GM12873 (cell line): Measurements from ENCODE around the gene LMAN2.

Experiments
- TF ChIP-seq, protein P1 (sequence below): IDR thresholded peaks from 2 replicates; pipeline ENCODE4 v1.5.1; 2012; ENCODE audit warnings: low read depth, mild to moderate bottlenecking, moderate library complexity, low read length, control low read depth; ENCODE audit not compliant: insufficient read depth; ENCODE audit errors: missing control alignments

LMAN2 gene

DNA sequence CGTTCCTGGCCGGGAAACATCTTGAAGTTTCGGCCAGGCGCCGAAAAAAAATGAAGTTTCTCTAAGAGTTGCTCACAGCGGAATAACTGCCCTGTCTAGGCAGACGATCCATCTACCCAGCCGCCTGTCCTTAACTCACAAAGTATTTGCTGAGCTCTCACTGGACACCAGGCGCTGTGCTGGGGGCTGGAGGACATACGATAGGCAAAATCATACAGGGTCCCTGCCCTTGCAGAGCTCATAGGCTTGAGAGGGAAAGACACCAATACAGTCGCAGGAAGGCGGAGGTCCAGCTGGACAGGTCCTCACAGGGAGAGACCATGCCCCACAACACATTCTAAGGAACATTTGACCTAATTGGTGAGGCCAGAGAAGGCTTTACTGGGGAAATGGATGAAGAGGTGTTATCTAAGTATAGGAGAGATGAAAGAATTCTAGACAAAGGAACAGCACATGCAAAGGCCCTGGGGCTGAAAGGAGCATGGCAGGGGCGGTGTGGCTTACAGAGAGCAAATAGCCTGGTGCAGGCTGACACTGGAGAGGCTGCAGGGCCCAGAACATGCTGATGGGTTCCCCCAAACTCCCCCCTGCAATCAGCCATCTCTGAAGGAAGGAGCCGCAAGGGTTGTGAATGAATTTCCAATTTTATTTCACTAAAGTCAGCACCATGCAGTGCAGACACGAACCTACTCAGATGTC, 37.8 kb downstream of the LMAN2 start:
- TF ChIP-seq, protein P1, sequence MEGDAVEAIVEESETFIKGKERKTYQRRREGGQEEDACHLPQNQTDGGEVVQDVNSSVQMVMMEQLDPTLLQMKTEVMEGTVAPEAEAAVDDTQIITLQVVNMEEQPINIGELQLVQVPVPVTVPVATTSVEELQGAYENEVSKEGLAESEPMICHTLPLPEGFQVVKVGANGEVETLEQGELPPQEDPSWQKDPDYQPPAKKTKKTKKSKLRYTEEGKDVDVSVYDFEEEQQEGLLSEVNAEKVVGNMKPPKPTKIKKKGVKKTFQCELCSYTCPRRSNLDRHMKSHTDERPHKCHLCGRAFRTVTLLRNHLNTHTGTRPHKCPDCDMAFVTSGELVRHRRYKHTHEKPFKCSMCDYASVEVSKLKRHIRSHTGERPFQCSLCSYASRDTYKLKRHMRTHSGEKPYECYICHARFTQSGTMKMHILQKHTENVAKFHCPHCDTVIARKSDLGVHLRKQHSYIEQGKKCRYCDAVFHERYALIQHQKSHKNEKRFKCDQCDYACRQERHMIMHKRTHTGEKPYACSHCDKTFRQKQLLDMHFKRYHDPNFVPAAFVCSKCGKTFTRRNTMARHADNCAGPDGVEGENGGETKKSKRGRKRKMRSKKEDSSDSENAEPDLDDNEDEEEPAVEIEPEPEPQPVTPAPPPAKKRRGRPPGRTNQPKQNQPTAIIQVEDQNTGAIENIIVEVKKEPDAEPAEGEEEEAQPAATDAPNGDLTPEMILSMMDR, result no peak

DNA sequence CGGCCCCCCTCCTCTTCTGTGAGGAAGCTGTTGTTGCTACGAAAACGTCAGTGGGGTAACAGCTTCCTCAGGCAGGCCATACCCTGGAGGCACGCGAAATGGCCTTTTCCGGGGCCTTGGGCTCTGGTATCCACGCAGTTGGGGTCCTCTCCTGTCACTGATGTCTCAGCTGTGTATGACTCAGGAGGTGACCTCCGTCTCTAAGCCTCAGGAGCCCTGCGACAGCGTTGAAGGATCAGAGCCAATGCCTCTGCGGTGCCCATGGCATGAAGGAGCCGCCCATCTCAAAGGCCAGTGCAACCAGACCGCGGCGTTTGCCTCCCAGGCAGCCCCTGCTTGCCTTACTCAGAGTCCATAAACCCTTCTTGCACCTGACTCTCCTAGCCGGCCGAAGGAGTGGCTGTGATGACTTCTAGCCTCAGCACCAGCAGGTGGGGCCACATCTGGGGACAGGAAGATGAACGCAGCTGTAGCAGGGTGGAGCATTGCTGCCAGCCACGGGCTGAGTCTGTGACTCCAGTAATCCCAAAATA, 38.8 kb downstream of the LMAN2 start:
- TF ChIP-seq, protein P1, result peak; percentile 33

DNA sequence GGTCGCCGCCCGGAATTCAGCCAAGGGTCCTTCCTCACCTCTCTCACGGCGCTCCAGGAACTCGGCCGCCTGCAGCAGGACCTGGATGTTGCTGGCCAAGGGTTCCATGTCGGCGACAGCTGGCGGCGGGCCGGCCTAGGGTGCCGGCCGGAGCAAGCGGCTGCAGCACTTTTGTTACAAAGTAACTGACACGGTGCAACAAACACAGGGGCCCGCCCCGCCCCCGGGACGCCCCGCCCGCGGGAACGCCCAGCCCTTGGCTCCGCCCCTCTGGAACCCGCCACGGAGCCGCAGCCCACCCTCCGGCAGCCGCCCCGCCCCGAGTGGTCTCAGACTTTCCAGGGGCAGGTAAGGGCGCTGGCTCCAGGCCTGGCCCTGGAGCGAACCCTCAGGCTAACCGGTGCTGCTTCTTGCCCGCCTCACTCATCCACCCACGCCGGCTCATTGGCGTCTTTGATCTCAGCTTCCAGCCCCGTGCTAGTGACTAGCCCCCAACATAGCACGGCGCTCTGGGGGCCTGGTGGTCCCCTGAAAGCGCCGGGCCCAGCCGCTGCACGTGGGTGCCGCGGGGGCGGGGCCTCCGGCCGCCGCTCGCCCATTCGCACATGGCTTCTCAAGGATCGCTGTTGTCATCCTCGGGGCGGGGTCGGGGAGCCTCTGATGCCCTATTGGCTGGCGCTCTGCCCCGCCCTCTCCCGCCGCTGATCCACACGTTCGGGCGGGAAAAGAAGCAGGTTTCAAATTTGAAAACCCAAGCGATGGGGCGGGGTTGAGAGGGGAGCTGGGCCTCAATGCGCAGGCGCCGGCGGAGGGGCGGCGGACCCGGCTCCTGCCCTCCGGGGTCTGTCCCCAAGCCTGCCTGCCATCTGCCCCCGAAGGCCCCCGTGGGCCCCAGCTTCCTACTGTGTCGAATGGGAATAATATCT, 39.5 kb downstream of the LMAN2 start, which contains the start of gene MXD3:
MXD3 (minus strand) TSS at position 176 of the 926 bp plus-strand sequence; CDS start at position 108, 68 bp downstream.
- TF ChIP-seq, protein P1, result no peak

DNA sequence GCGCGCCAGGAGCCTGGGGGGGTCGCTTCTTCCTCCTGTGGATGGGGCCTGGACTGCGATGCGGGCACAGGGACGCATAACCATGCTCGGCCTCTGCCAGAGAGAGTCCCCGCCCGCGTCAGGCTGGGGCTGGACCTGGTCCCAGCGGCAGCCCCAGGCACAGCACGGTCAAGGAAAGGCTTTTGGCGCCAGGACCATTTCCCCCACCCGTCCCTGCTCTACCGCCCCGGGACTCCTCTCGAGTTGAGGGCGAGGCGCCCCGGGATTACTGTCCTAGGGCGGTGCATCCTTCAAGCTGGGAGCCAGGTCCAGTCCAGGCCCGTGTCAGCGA, 40.1 kb downstream of the LMAN2 start:
- TF ChIP-seq, protein P1, result no peak

DNA sequence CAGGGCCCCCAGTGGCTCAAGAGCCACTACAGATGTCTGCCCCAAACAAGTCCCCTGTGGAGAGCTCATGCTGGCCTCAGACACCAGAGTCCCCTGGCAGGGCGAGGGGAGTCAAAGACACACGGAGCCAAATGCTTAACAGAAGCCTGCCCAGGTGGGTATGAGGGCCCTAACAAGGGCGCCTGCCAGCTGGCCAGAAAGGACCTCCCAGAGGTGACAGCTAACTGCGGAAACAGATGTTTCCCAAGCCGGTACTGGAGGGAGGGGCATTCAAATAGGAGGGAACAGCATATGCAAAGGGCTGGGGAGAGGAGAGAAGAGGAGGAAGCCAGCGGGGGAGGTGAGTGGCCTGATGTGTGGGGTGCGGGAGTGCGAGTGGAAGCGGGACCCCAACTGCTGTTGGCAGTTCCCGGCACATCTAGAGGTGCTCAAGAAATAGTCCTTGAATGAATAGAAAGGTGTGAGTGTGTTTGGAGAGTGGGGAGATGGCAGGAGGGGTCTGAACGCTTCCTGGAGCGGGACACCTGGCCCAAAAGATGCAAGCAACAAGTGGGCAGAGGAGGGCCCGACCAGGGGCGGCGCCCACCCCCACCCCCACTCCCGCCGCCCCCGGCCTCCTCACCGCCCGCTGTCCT, 40.6 kb downstream of the LMAN2 start:
- TF ChIP-seq, protein P1, result no peak

DNA sequence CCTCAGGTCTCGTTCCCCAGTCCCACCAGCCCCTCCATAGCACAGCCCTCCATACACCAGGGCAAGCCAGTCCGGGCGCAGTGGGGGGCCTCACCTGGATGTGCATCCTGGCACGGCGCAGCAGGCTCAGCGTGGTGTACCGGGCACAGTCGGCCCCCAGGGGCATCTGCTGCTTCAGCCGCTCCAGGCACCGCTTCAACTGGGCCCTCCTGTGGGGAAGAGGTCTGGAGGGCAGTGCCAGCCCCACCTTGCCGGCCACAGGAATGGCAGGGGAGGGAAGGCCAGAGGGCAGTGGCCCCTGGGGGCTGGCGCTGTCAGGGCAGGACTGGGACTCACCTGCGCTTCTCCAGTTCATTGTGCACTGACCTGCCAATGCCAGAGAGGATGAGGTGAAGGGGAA, 41.1 kb downstream of the LMAN2 start:
- TF ChIP-seq, protein P1, result no peak
